Kidney epithelial cell (primary cell): ENCODE data around the gene CHD5. TPM values are rescaled to one million over a fixed set of nuclear protein-coding genes. Genes with fewer than 3 reads are reported as not detected.
A peak's percentile ranks its signal among the peaks of the same experiment; 100 is the strongest.

ENCODE experiments used
- DNase-seq: peaks from one replicate; pipeline ENCODE4 v3.0.0-alpha.2; 2010; ENCODE audit warnings: low read depth
- H3K27me3 ChIP-seq: 2 replicates; pipeline ENCODE4 v1.6.0; 2011; ENCODE audit warnings: low read length; ENCODE audit not compliant: control insufficient read depth, insufficient read depth
- H3K36me3 ChIP-seq: 2 replicates; pipeline ENCODE4 v1.5.1; 2011; ENCODE audit warnings: low read length; ENCODE audit not compliant: control insufficient read depth, insufficient read depth
- H3K4me3 ChIP-seq: 2 replicates; pipeline ENCODE4 v1.5.1; 2011; ENCODE audit warnings: low read depth, mild to moderate bottlenecking, control low read depth, low read length
- total RNA-seq: library from RNA; depleted of rRNA; stranded (reverse); fragments of >200 nt; gene quantifications from 2 replicates; pipeline ENCODE4 v1.2.3, GENCODE V29; 2015
- TF ChIP-seq, protein P1 (sequence below): IDR thresholded peaks from 2 replicates; pipeline ENCODE4 v1.5.1; 2011; ENCODE audit warnings: mild to moderate bottlenecking, moderate library complexity, low read length, control low read depth, inconsistent platforms; ENCODE audit not compliant: insufficient read depth, poor library complexity, severe bottlenecking

The CHD5 gene
- total RNA-seq, 1 donor from 2014 or later: 0.08 TPM

DNA sequence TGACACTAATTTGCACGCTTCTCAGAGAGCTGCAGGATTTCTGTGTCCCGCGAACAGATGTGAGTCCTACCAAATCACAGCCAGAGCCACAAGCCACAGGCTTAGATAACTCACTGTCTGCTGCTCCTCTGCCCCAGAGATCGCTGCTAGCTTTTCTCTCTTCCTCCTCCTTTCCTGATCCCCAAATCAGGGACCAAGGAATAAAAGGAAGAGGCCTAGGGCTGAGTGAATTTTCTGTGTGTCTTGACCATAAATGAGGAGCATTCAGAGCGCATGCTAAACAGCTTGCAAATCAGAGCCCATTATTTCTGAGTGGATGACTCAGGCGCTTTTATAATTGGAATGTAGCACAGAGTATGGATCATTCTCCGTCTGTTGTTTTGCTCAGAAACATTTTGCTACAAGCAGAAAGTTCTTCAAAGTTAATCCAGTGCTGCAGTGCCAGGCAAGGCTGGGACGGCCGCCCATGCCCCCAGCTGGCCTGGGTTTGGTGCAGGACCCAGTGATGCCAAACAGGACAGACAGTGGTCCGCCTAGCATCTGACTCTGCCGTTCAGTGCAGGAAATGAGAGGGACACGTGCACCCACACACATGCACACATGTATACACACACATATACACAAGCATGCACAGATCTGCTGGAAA is 96.2 kb downstream of the CHD5 start:
- H3K36me3 ChIP-seq: no peaks in the 10 kb centered on the region
- TF ChIP-seq, protein P1, sequence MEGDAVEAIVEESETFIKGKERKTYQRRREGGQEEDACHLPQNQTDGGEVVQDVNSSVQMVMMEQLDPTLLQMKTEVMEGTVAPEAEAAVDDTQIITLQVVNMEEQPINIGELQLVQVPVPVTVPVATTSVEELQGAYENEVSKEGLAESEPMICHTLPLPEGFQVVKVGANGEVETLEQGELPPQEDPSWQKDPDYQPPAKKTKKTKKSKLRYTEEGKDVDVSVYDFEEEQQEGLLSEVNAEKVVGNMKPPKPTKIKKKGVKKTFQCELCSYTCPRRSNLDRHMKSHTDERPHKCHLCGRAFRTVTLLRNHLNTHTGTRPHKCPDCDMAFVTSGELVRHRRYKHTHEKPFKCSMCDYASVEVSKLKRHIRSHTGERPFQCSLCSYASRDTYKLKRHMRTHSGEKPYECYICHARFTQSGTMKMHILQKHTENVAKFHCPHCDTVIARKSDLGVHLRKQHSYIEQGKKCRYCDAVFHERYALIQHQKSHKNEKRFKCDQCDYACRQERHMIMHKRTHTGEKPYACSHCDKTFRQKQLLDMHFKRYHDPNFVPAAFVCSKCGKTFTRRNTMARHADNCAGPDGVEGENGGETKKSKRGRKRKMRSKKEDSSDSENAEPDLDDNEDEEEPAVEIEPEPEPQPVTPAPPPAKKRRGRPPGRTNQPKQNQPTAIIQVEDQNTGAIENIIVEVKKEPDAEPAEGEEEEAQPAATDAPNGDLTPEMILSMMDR: no peak

DNA sequence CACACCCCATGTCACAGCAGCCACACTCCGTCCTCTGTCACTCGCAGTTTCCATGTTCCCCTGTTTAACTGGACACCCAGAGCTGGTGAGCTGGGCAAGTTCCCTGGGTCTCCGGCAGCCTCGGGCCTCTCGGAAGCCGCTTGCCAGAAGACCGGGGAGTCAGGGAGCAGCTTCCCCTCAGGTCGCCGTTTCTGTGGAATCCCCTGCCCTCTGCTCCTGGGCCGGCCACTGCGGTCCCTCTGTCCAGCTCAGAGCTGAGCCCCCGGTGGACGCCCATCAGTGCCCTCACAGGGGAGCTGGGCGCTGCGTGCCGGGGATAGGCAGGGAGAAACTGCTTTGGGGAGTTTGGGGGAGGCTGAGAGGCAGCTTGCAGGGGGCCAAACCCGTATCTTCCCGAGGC is 96.7 kb downstream of the CHD5 start:
- Histone ChIP-seq H3K4me3 (no peak overlapping the region), H3K36me3 (no peaks in the 10 kb centered on the region), H3K27me3 (peaks cover 57% of the 10 kb centered on the region)
- DNase-seq: no peak
- TF ChIP-seq, protein P1: no peak

More for the DNA sequence above, 96.2 kb downstream of the CHD5 start:
- no peak for DNase-seq
- peaks cover 57% of the 10 kb centered on the region for H3K27me3 ChIP-seq
- H3K4me3 ChIP-seq: no peak overlapping the region

DNA sequence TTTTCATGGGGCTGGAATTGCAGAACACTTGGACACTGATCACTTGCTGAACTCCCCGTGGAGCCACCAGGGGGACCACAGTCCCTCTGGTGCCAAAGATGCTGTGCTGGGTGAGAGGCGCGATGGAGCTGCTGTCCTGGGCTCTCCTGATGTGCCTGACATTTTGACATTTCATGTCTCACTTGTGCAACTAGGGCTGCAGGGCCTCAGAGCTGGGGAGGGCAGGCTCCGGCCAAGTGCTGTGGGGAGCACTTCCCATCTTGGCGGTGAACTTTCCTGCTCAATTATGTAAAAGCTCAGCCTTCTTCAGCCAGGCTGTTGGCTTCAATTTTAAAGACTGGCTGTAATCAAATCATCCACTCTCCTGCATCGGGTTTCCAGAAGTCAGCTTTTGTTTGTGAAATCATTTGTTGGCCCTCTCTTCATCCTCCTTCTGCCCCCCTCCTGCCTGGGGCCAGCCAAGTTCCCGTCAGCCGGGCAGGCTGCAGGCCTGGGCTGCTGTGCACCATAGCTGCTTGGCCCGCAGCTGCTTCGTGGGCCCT is 97.6 kb downstream of the CHD5 start:
- Histone ChIP-seq H3K36me3 (no peaks in the 10 kb centered on the region), H3K27me3 (peaks cover 61% of the 10 kb centered on the region), H3K4me3 (no peak overlapping the region)
- TF ChIP-seq, protein P1: peak; percentile 24
- no peak for DNase-seq

DNA sequence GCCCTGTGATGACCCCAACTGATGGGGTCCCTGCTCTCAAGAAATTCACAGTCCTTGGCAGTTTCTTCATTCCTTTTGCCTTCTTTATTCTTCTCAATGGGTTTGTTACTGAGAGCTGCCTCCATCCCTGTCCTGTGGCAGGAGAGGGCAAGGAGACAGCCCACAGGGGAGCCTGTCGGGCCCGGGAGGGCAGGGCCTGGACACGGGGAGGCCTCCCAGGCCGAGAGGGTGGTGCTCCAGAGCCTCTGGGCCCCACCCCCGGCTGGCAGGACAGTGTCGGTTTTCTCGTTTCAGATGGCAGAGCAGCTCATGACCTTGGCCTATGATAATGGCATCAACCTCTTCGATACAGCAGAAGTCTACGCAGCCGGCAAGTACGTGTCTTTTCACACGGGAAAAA is 98.2 kb downstream of the CHD5 start:
- no peak for DNase-seq
- Histone ChIP-seq H3K27me3 (peaks cover 58% of the 10 kb centered on the region), H3K36me3 (no peaks in the 10 kb centered on the region), H3K4me3 (no peak overlapping the region)
- TF ChIP-seq, protein P1: no peak

DNA sequence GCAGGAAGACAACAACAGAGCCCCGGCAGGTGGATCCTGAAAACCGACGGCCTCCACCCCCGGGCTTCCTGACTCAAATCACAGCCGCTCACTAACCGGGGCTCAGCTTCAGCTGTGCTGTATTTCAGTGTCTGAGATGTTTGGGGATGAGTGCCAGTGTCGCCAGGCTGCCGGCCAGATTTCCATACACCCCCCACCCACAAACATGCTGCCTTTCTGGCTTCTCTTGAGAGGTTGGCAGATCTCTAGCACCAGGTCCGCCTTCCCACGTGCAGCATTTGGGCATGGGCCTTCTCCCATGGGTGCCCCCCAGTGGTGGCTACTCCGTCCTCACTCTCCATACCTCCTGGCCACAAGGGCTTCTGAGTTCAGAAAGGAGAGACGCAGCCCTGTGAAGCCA is 99.7 kb downstream of the CHD5 start:
- Histone ChIP-seq H3K4me3 (no peak overlapping the region), H3K36me3 (no peaks in the 10 kb centered on the region), H3K27me3 (peaks cover 52% of the 10 kb centered on the region)
- no peak for DNase-seq
- TF ChIP-seq, protein P1: peak; percentile 21

DNA sequence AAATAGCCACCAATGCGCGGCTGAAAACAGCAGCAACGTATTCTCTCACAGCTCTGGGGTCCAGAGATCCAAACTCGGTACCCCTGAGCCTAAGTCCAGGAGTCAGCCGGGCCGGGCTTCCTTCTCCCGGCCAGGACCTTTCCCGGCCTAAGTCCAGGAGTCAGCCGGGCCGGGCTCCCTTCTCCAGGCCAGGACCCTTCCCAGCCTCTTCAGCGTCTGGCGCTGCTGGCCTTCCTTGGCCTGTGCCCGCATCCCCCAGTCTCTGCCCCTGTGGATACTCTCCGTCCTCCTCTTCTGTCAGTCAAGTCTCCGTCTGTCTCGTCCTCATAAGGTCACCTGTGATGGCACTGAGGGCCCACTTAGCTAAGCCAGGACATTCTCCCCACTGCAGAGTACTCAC is 102.2 kb downstream of the CHD5 start:
- no peak overlapping the region for H3K4me3 ChIP-seq
- TF ChIP-seq, protein P1: no peak

More for the DNA sequence above, 102.2 kb downstream of the CHD5 start:
- Histone ChIP-seq H3K36me3 (no peaks in the 10 kb centered on the region), H3K27me3 (peaks cover 34% of the 10 kb centered on the region)
- DNase-seq: no peak
